Karpas-422 (cell line): ENCODE data around the gene LINGO3. TPM values are rescaled to one million over a fixed set of nuclear protein-coding genes. Genes with fewer than 3 reads are reported as not detected.

Experiments used
- DNase-seq: peaks from one replicate; pipeline ENCODE4 v3.0.0-alpha.2; 2015
- H2AFZ ChIP-seq: fragments of 200-600 bp; sonication (generic); 2 replicates; pipeline ENCODE4 v1.6.1; 2014; ENCODE audit warnings: antibody characterized with exemption, low read length, mixed read lengths
- H3K27ac ChIP-seq: fragments of 200-600 bp; sonication (generic); 2 replicates; pipeline ENCODE4 v1.5.1; 2014; ENCODE audit warnings: mild to moderate bottlenecking, low read length, moderate library complexity
- H3K27me3 ChIP-seq: fragments of 200-600 bp; sonication (generic); 2 replicates; pipeline ENCODE4 v1.6.1; 2014; ENCODE audit warnings: low read length, mixed read lengths
- H3K36me3 ChIP-seq: fragments of 200-600 bp; sonication (generic); 2 replicates; pipeline ENCODE4 v1.6.1; 2014; ENCODE audit warnings: low read length, mixed read lengths; ENCODE audit not compliant: insufficient read depth
- H3K4me1 ChIP-seq: fragments of 200-600 bp; sonication (generic); 2 replicates; pipeline ENCODE4 v1.6.1; 2014; ENCODE audit warnings: mild to moderate bottlenecking, low read length, mixed read lengths
- H3K4me2 ChIP-seq: fragments of 200-600 bp; sonication (generic); 2 replicates; pipeline ENCODE4 v1.6.1; 2014; ENCODE audit warnings: low read length, low read depth, mild to moderate bottlenecking; ENCODE audit not compliant: poor library complexity, severe bottlenecking
- H3K4me3 ChIP-seq: fragments of 200-600 bp; sonication (generic); 2 replicates; pipeline ENCODE4 v1.5.1; 2014; ENCODE audit warnings: mild to moderate bottlenecking, antibody characterized with exemption, low read length, mixed read lengths
- H3K79me2 ChIP-seq: fragments of 200-600 bp; sonication (generic); 2 replicates; pipeline ENCODE4 v1.6.1; 2014; ENCODE audit warnings: mild to moderate bottlenecking, low read length, mixed read lengths
- H3K9ac ChIP-seq: fragments of 200-600 bp; sonication (generic); 2 replicates; pipeline ENCODE4 v1.6.0; 2014; ENCODE audit warnings: low read length
- H3K9me2 ChIP-seq: fragments of 200-600 bp; sonication (generic), shearing (Covaris generic); replicated peaks from 2 replicates; pipeline ENCODE4 v1.6.0; 2014; ENCODE audit warnings: mild to moderate bottlenecking, low read length, moderate library complexity; ENCODE audit not compliant: insufficient read depth
- H3K9me3 ChIP-seq: fragments of 300-700, 200-600 bp; sonication (generic); 2 replicates; pipeline ENCODE4 v1.6.1; 2014; ENCODE audit warnings: low read length, mixed read lengths
- H4K20me1 ChIP-seq: fragments of 200-600 bp; sonication (generic); 2 replicates; pipeline ENCODE4 v1.6.1; 2014; ENCODE audit warnings: mild to moderate bottlenecking, antibody characterized with exemption, low read length, low read depth; ENCODE audit not compliant: insufficient read depth
- total RNA-seq: library from RNA; depleted of rRNA; stranded (reverse); fragments of >200 nt; shearing (Covaris generic); gene quantifications from 2 replicates; pipeline ENCODE4 v1.2.3, GENCODE V29; 2014; ENCODE audit warnings: low replicate concordance

Gene LINGO3
- total RNA-seq, 1 experiment from 2014 or later: not detected

GRCh38 chr19:2319551-2319950, 11.6 kb upstream of the LINGO3 start:
- Histone ChIP-seq H3K27ac (no peak overlapping the region), H3K4me2 (no peak overlapping the region)

GRCh38 chr19:2318923-2319322, 11.0 kb upstream of the LINGO3 start:
- H4K20me1 ChIP-seq: peaks cover 4% of the 10 kb centered on the region; the same call in 1 of the 2 replicates
- H3K9ac ChIP-seq: no peak overlapping the region
- H3K36me3 ChIP-seq: no peaks in the 10 kb centered on the region
- no peak overlapping the region for H3K27ac ChIP-seq
- no peak overlapping the region for H2AFZ ChIP-seq
- H3K27me3 ChIP-seq: no peaks in the 10 kb centered on the region
- peaks cover 11% of the 10 kb centered on the region for H3K9me3 ChIP-seq
- H3K4me1 ChIP-seq: peaks cover 13% of the 10 kb centered on the region; the same call in 1 of the 2 replicates
- H3K4me2 ChIP-seq: no peak overlapping the region
- H3K79me2 ChIP-seq: no peaks in the 10 kb centered on the region
- H3K4me3 ChIP-seq: no peak overlapping the region
- DNase-seq: no peak
- no peaks in the 10 kb centered on the region for H3K9me2 ChIP-seq

More at GRCh38 chr19:2319551-2319950, 11.6 kb upstream of the LINGO3 start:
- Histone ChIP-seq H3K27me3 (no peaks in the 10 kb centered on the region), H3K9ac (no peak overlapping the region), H3K36me3 (no peaks in the 10 kb centered on the region), H3K4me1 (peaks cover 13% of the 10 kb centered on the region; the same call in 1 of the 2 replicates), H3K79me2 (no peaks in the 10 kb centered on the region), H4K20me1 (peaks cover 4% of the 10 kb centered on the region; the same call in 1 of the 2 replicates), H3K4me3 (no peak overlapping the region), H2AFZ (no peak overlapping the region), H3K9me3 (peaks cover 11% of the 10 kb centered on the region), H3K9me2 (no peaks in the 10 kb centered on the region)
- no peak for DNase-seq

GRCh38 chr19:2317756-2318155, 9.8 kb upstream of the LINGO3 start:
- Histone ChIP-seq H4K20me1 (peaks cover 4% of the 10 kb centered on the region; the same call in 1 of the 2 replicates), H3K4me3 (no peak overlapping the region), H3K27me3 (no peaks in the 10 kb centered on the region), H2AFZ (no peak overlapping the region), H3K4me1 (peaks cover 13% of the 10 kb centered on the region; the same call in 1 of the 2 replicates), H3K9ac (no peak overlapping the region), H3K79me2 (no peaks in the 10 kb centered on the region), H3K9me3 (peaks cover 11% of the 10 kb centered on the region), H3K9me2 (no peaks in the 10 kb centered on the region), H3K4me2 (no peak overlapping the region), H3K27ac (no peak overlapping the region), H3K36me3 (no peaks in the 10 kb centered on the region)
- no peak for DNase-seq

GRCh38 chr19:2317300-2317699, 9.3 kb upstream of the LINGO3 start:
- Histone ChIP-seq H3K27ac (no peak overlapping the region), H3K4me3 (no peak overlapping the region), H3K4me1 (peaks cover 13% of the 10 kb centered on the region; the same call in 1 of the 2 replicates), H4K20me1 (peaks cover 4% of the 10 kb centered on the region; the same call in 1 of the 2 replicates), H3K36me3 (no peaks in the 10 kb centered on the region), H3K9ac (no peak overlapping the region), H2AFZ (no peak overlapping the region), H3K4me2 (no peak overlapping the region), H3K79me2 (no peaks in the 10 kb centered on the region), H3K9me3 (peaks cover 11% of the 10 kb centered on the region), H3K9me2 (no peaks in the 10 kb centered on the region), H3K27me3 (no peaks in the 10 kb centered on the region)
- DNase-seq: no peak

GRCh38 chr19:2315818-2316353, 7.9 kb upstream of the LINGO3 start:
- H3K4me1 ChIP-seq: peaks cover 13% of the 10 kb centered on the region; the same call in 1 of the 2 replicates
- no peak overlapping the region for H3K27ac ChIP-seq
- no peaks in the 10 kb centered on the region for H3K9me2 ChIP-seq
- no peak overlapping the region for H3K4me3 ChIP-seq
- peaks cover 11% of the 10 kb centered on the region for H3K9me3 ChIP-seq
- H3K27me3 ChIP-seq: no peaks in the 10 kb centered on the region
- H3K9ac ChIP-seq: no peak overlapping the region
- peak; percentile 66 for DNase-seq
- H3K4me2 ChIP-seq: no peak overlapping the region
- H3K36me3 ChIP-seq: no peaks in the 10 kb centered on the region
- no peak overlapping the region for H2AFZ ChIP-seq
- H4K20me1 ChIP-seq: no peaks in the 10 kb centered on the region; the same call in 1 of the 2 replicates
- no peaks in the 10 kb centered on the region for H3K79me2 ChIP-seq

- no peaks in the 10 kb centered on the region for H3K9me2 ChIP-seq
- H3K36me3 ChIP-seq: no peaks in the 10 kb centered on the region
- no peaks in the 10 kb centered on the region for H3K27me3 ChIP-seq
- H4K20me1 ChIP-seq: no peaks in the 10 kb centered on the region; the same call in 1 of the 2 replicates
- DNase-seq: no peak
- H3K9me3 ChIP-seq: peaks cover 11% of the 10 kb centered on the region
- no peak overlapping the region for H2AFZ ChIP-seq
- H3K4me3 ChIP-seq: no peak overlapping the region
- no peaks in the 10 kb centered on the region for H3K79me2 ChIP-seq
- peaks cover 13% of the 10 kb centered on the region; the same call in 1 of the 2 replicates for H3K4me1 ChIP-seq
- H3K27ac ChIP-seq: no peak overlapping the region
- H3K9ac ChIP-seq: no peak overlapping the region
- no peak overlapping the region for H3K4me2 ChIP-seq
Observed at GRCh38 chr19:2315121-2315817, 7.3 kb upstream of the LINGO3 start.

GRCh38 chr19:2312820-2313501, 5.0 kb upstream of the LINGO3 start:
- Histone ChIP-seq H3K4me3 (no peak overlapping the region), H3K9me3 (peaks cover 11% of the 10 kb centered on the region), H3K36me3 (no peaks in the 10 kb centered on the region), H3K27ac (no peak overlapping the region), H3K9ac (no peak overlapping the region), H3K4me1 (no peaks in the 10 kb centered on the region), H3K27me3 (no peaks in the 10 kb centered on the region), H3K9me2 (no peaks in the 10 kb centered on the region), H3K79me2 (no peaks in the 10 kb centered on the region), H3K4me2 (no peak overlapping the region), H4K20me1 (no peaks in the 10 kb centered on the region), H2AFZ (no peak overlapping the region)
- no peak for DNase-seq

GRCh38 chr19:2311093-2311492, 3.1 kb upstream of the LINGO3 start:
- no peaks in the 10 kb centered on the region for H3K27me3 ChIP-seq
- H4K20me1 ChIP-seq: no peaks in the 10 kb centered on the region
- H3K4me1 ChIP-seq: no peaks in the 10 kb centered on the region

More at GRCh38 chr19:2311093-2311492, 3.1 kb upstream of the LINGO3 start:
- Histone ChIP-seq H3K9ac (no peak overlapping the region), H3K36me3 (no peaks in the 10 kb centered on the region), H3K4me3 (no peak overlapping the region), H2AFZ (no peak overlapping the region), H3K79me2 (no peaks in the 10 kb centered on the region), H3K27ac (no peak overlapping the region), H3K4me2 (no peak overlapping the region), H3K9me3 (peaks cover 11% of the 10 kb centered on the region), H3K9me2 (no peaks in the 10 kb centered on the region)
- DNase-seq: no peak
